Measurements from ENCODE around the gene ZNF518A. TPM values are rescaled to one million over a fixed set of nuclear protein-coding genes. Genes with fewer than 3 reads are reported as not detected.
"Not testable (repeated sequence)": the region's sequence is repeated elsewhere in the genome, so short reads cannot be mapped to it uniquely, and the experiment has no call there.

ZNF518A gene
- total and polyA plus RNA-seq, 2 donors, result 15.8 to 19.4 TPM

GRCh38 chr10:96168546-96168945 is 38.4 kb downstream of the ZNF518A start:
- DNase-seq (ENCODE audit: low read depth in 6 of 9, low spot score in 9 of 9), result no peak
- peaks cover 1 to 6% of the 10 kb centered on the region in 2 donors for H3K9me3 ChIP-seq (ENCODE audit: control insufficient read depth in 2 of 2, insufficient read depth in 1 of 2, low read length in 1 of 2)
- no peak overlapping the region for H3K27ac ChIP-seq (ENCODE audit: low read depth in 1 of 2, low read length in 1 of 2)
- H3K4me1 ChIP-seq (ENCODE audit: control insufficient read depth in 2 of 2, insufficient read depth in 2 of 2, low read length in 2 of 2), result no peaks in the 10 kb centered on the region
- WGBS, result 96% methylated on average over 1 of the region's 1 CpG
- H3K4me3 ChIP-seq (ENCODE audit: low read length in 2 of 2), result no peak overlapping the region
- H3K36me3 ChIP-seq (ENCODE audit: control insufficient read depth in 2 of 2, insufficient read depth in 2 of 2, low read length in 1 of 2), result no peaks in the 10 kb centered on the region
- no peaks in the 10 kb centered on the region for H3K27me3 ChIP-seq (ENCODE audit: control insufficient read depth in 2 of 2, insufficient read depth in 1 of 2, low read length in 1 of 2)

GRCh38 chr10:96170230-96170629 is 40.1 kb downstream of the ZNF518A start:
- H3K9me3 ChIP-seq (ENCODE audit: control insufficient read depth in 2 of 2, insufficient read depth in 1 of 2, low read length in 1 of 2), result peaks cover 1 to 6% of the 10 kb centered on the region in 2 donors
- H3K27ac ChIP-seq (ENCODE audit: low read depth in 1 of 2, low read length in 1 of 2), result no peak overlapping the region
- H3K4me3 ChIP-seq (ENCODE audit: low read length in 2 of 2), result no peak overlapping the region
- H3K4me1 ChIP-seq (ENCODE audit: control insufficient read depth in 2 of 2, insufficient read depth in 2 of 2, low read length in 2 of 2), result no peaks in the 10 kb centered on the region
- DNase-seq (ENCODE audit: low read depth in 6 of 9, low spot score in 9 of 9), result no peak
- no peaks in the 10 kb centered on the region for H3K36me3 ChIP-seq (ENCODE audit: control insufficient read depth in 2 of 2, insufficient read depth in 2 of 2, low read length in 1 of 2)
- no peaks in the 10 kb centered on the region for H3K27me3 ChIP-seq (ENCODE audit: control insufficient read depth in 2 of 2, insufficient read depth in 1 of 2, low read length in 1 of 2)

GRCh38 chr10:96172666-96173065 is 42.6 kb downstream of the ZNF518A start:
- Histone ChIP-seq H3K9me3 (ENCODE audit: control insufficient read depth in 2 of 2, insufficient read depth in 1 of 2, low read length in 1 of 2) (peaks cover 2 to 10% of the 10 kb centered on the region in 2 donors), H3K4me1 (ENCODE audit: control insufficient read depth in 2 of 2, insufficient read depth in 2 of 2, low read length in 2 of 2) (no peaks in the 10 kb centered on the region), H3K27me3 (ENCODE audit: control insufficient read depth in 2 of 2, insufficient read depth in 1 of 2, low read length in 1 of 2) (no peaks in the 10 kb centered on the region), H3K27ac (ENCODE audit: low read depth in 1 of 2, low read length in 1 of 2) (no peak overlapping the region), H3K36me3 (ENCODE audit: control insufficient read depth in 2 of 2, insufficient read depth in 2 of 2, low read length in 1 of 2) (no peaks in the 10 kb centered on the region), H3K4me3 (ENCODE audit: low read length in 2 of 2) (no peak overlapping the region)
- WGBS, result 100% methylated on average over 1 of the region's 1 CpG
- DNase-seq (ENCODE audit: low read depth in 6 of 9, low spot score in 9 of 9), result no peak

- DNase-seq (ENCODE audit: low read depth in 6 of 9, low spot score in 9 of 9), result no peak
- Histone ChIP-seq H3K4me3 (ENCODE audit: low read length in 2 of 2) (no peak overlapping the region), H3K27ac (ENCODE audit: low read depth in 1 of 2, low read length in 1 of 2) (no peak overlapping the region), H3K36me3 (ENCODE audit: control insufficient read depth in 2 of 2, insufficient read depth in 2 of 2, low read length in 1 of 2) (no peaks in the 10 kb centered on the region), H3K9me3 (ENCODE audit: control insufficient read depth in 2 of 2, insufficient read depth in 1 of 2, low read length in 1 of 2) (peaks cover 1 to 7% of the 10 kb centered on the region in 2 donors), H3K4me1 (ENCODE audit: control insufficient read depth in 2 of 2, insufficient read depth in 2 of 2, low read length in 2 of 2) (no peaks in the 10 kb centered on the region), H3K27me3 (ENCODE audit: control insufficient read depth in 2 of 2, insufficient read depth in 1 of 2, low read length in 1 of 2) (no peaks in the 10 kb centered on the region)
- WGBS, result 100% methylated on average over 1 of the region's 1 CpG
These were observed 46.9 kb downstream of the ZNF518A start for GRCh38 chr10:96176985-96177384.

GRCh38 chr10:96188421-96188820 is 58.3 kb downstream of the ZNF518A start:
- H3K4me1 ChIP-seq (ENCODE audit: control insufficient read depth in 2 of 2, insufficient read depth in 2 of 2, low read length in 2 of 2), result no peaks in the 10 kb centered on the region
- no peak for DNase-seq (ENCODE audit: low read depth in 6 of 9, low spot score in 9 of 9)
- no peak overlapping the region for H3K4me3 ChIP-seq (ENCODE audit: low read length in 2 of 2)
- no peaks in the 10 kb centered on the region for H3K27me3 ChIP-seq (ENCODE audit: control insufficient read depth in 2 of 2, insufficient read depth in 1 of 2, low read length in 1 of 2)
- no peaks in the 10 kb centered on the region for H3K9me3 ChIP-seq (ENCODE audit: control insufficient read depth in 2 of 2, insufficient read depth in 1 of 2, low read length in 1 of 2)
- H3K27ac ChIP-seq (ENCODE audit: low read depth in 1 of 2, low read length in 1 of 2), result no peak overlapping the region
- WGBS, result 96% methylated on average over 2 of the region's 2 CpGs
- H3K36me3 ChIP-seq (ENCODE audit: control insufficient read depth in 2 of 2, insufficient read depth in 2 of 2, low read length in 1 of 2), result no peaks in the 10 kb centered on the region

GRCh38 chr10:96188916-96189315 is 58.8 kb downstream of the ZNF518A start:
- Histone ChIP-seq H3K4me1 (ENCODE audit: control insufficient read depth in 2 of 2, insufficient read depth in 2 of 2, low read length in 2 of 2) (no peaks in the 10 kb centered on the region), H3K27ac (ENCODE audit: low read depth in 1 of 2, low read length in 1 of 2) (no peak overlapping the region), H3K36me3 (ENCODE audit: control insufficient read depth in 2 of 2, insufficient read depth in 2 of 2, low read length in 1 of 2) (no peaks in the 10 kb centered on the region), H3K9me3 (ENCODE audit: control insufficient read depth in 2 of 2, insufficient read depth in 1 of 2, low read length in 1 of 2) (no peaks in the 10 kb centered on the region), H3K27me3 (ENCODE audit: control insufficient read depth in 2 of 2, insufficient read depth in 1 of 2, low read length in 1 of 2) (no peaks in the 10 kb centered on the region), H3K4me3 (ENCODE audit: low read length in 2 of 2) (no peak overlapping the region)
- DNase-seq (ENCODE audit: low read depth in 6 of 9, low spot score in 9 of 9), result no peak
- 94% methylated on average over 1 of the region's 1 CpG for WGBS

GRCh38 chr10:96189505-96189904 is 59.4 kb downstream of the ZNF518A start:
- 90% methylated on average over 1 of the region's 1 CpG for WGBS
- not testable (repeated sequence) for H3K27me3 ChIP-seq (ENCODE audit: control insufficient read depth in 2 of 2, insufficient read depth in 1 of 2, low read length in 1 of 2); H3K27ac ChIP-seq (ENCODE audit: low read depth in 1 of 2, low read length in 1 of 2); DNase-seq (ENCODE audit: low read depth in 6 of 9, low spot score in 9 of 9); H3K4me1 ChIP-seq (ENCODE audit: control insufficient read depth in 2 of 2, insufficient read depth in 2 of 2, low read length in 2 of 2); H3K4me3 ChIP-seq (ENCODE audit: low read length in 2 of 2); H3K36me3 ChIP-seq (ENCODE audit: control insufficient read depth in 2 of 2, insufficient read depth in 2 of 2, low read length in 1 of 2); H3K9me3 ChIP-seq (ENCODE audit: control insufficient read depth in 2 of 2, insufficient read depth in 1 of 2, low read length in 1 of 2)

GRCh38 chr10:96201525-96201924 is 71.4 kb downstream of the ZNF518A start:
- no peaks in the 10 kb centered on the region for H3K4me1 ChIP-seq (ENCODE audit: control insufficient read depth in 2 of 2, insufficient read depth in 2 of 2, low read length in 2 of 2)
- no peak overlapping the region for H3K27ac ChIP-seq (ENCODE audit: low read depth in 1 of 2, low read length in 1 of 2)
- DNase-seq (ENCODE audit: low read depth in 6 of 9, low spot score in 9 of 9), result no peak
- H3K36me3 ChIP-seq (ENCODE audit: control insufficient read depth in 2 of 2, insufficient read depth in 2 of 2, low read length in 1 of 2), result no peaks in the 10 kb centered on the region
- no peak overlapping the region for H3K4me3 ChIP-seq (ENCODE audit: low read length in 2 of 2)
- H3K9me3 ChIP-seq (ENCODE audit: control insufficient read depth in 2 of 2, insufficient read depth in 1 of 2, low read length in 1 of 2), result no peaks in the 10 kb centered on the region
- WGBS, result 48% methylated on average over 1 of the region's 1 CpG
- no peaks in the 10 kb centered on the region for H3K27me3 ChIP-seq (ENCODE audit: control insufficient read depth in 2 of 2, insufficient read depth in 1 of 2, low read length in 1 of 2)

- no peak for DNase-seq (ENCODE audit: low read depth in 6 of 9, low spot score in 9 of 9)
- Histone ChIP-seq H3K9me3 (ENCODE audit: control insufficient read depth in 2 of 2, insufficient read depth in 1 of 2, low read length in 1 of 2) (no peaks in the 10 kb centered on the region), H3K4me3 (ENCODE audit: low read length in 2 of 2) (no peak overlapping the region), H3K27me3 (ENCODE audit: control insufficient read depth in 2 of 2, insufficient read depth in 1 of 2, low read length in 1 of 2) (no peaks in the 10 kb centered on the region), H3K36me3 (ENCODE audit: control insufficient read depth in 2 of 2, insufficient read depth in 2 of 2, low read length in 1 of 2) (no peaks in the 10 kb centered on the region), H3K27ac (ENCODE audit: low read depth in 1 of 2, low read length in 1 of 2) (no peak overlapping the region), H3K4me1 (ENCODE audit: control insufficient read depth in 2 of 2, insufficient read depth in 2 of 2, low read length in 2 of 2) (no peaks in the 10 kb centered on the region)
- 100% methylated on average over 1 of the region's 1 CpG for WGBS
These were observed 75.5 kb downstream of the ZNF518A start for GRCh38 chr10:96205580-96205979.

- Histone ChIP-seq H3K27me3 (ENCODE audit: control insufficient read depth in 2 of 2, insufficient read depth in 1 of 2, low read length in 1 of 2) (no peaks in the 10 kb centered on the region), H3K4me3 (ENCODE audit: low read length in 2 of 2) (no peak overlapping the region), H3K27ac (ENCODE audit: low read depth in 1 of 2, low read length in 1 of 2) (no peak overlapping the region), H3K4me1 (ENCODE audit: control insufficient read depth in 2 of 2, insufficient read depth in 2 of 2, low read length in 2 of 2) (no peaks in the 10 kb centered on the region), H3K9me3 (ENCODE audit: control insufficient read depth in 2 of 2, insufficient read depth in 1 of 2, low read length in 1 of 2) (no peaks in the 10 kb centered on the region), H3K36me3 (ENCODE audit: control insufficient read depth in 2 of 2, insufficient read depth in 2 of 2, low read length in 1 of 2) (no peaks in the 10 kb centered on the region)
- 94% methylated on average over 2 of the region's 2 CpGs for WGBS
- DNase-seq (ENCODE audit: low read depth in 6 of 9, low spot score in 9 of 9), result no peak
These were observed 78.2 kb downstream of the ZNF518A start for GRCh38 chr10:96208271-96208670.

Data from thymus (tissue), 11 donors.